HG03159 (cell line): ENCODE results near the gene KRTAP3-3.
"Not testable (repeated sequence)": the region's sequence is repeated elsewhere in the genome, so short reads cannot be mapped to it uniquely, and the experiment has no call there.

Experiments used
- ATAC-seq: cut with Tn5 transposase; IDR thresholded peaks from one replicate; pipeline ENCODE4 v1.9.1; 2021; ENCODE audit warnings: mild to moderate bottlenecking, moderate library complexity; ENCODE audit not compliant: unreplicated experiment

KRTAP3-3 gene

DNA sequence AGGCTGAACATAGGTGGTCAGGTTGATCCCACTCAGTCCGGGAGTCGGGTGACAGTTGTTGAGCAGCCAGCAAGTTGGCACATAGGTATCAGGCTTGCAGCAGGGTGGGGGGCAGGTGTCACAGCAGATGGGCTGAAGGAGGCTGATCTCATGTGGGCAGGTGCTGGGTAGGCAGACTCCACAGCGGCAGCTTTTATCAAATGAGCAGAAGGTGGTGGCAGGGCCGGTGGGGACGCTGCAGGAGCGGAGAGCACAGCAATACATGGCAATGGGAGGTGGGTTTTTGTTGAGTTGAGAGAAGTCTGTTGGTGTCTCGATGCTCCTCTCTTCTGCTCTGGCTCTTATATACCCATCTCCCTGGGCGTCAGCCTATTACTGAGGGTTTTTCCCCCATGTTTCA, 14.8 kb upstream of the KRTAP3-3 start, which contains the start of gene KRTAP3-1:
KRTAP3-1 (minus strand) TSS at position 318 of the 400 bp plus-strand sequence; CDS start at position 264, 54 bp downstream.
- ATAC-seq, result no peak

DNA sequence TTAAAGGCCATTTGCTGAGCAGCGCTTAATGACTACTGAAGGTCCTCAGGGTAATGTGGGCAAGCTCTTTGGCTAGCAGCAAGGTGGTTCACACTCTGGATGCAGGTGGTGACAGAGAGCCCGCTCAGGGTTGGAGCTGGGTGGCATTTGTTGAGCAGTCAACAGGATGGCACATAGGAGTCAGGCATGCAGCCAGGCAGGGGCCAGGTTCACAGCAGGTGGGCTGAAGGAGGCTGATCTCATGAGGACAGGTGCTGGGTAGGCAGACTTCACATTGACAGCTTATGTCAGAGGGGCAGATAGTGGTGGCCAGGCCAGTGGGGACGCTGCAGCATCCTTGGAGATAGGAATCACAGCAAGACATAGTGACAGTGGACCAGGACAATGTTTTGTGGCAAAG, 10.4 kb upstream of the KRTAP3-3 start:
- ATAC-seq, result no peak

- ATAC-seq, result no peak
Observed at GRCh38 chr17:41003926-41004325, 10.0 kb upstream of the KRTAP3-3 start.

GRCh38 chr17:41002814-41003213, 8.8 kb upstream of the KRTAP3-3 start:
- no peak for ATAC-seq

DNA sequence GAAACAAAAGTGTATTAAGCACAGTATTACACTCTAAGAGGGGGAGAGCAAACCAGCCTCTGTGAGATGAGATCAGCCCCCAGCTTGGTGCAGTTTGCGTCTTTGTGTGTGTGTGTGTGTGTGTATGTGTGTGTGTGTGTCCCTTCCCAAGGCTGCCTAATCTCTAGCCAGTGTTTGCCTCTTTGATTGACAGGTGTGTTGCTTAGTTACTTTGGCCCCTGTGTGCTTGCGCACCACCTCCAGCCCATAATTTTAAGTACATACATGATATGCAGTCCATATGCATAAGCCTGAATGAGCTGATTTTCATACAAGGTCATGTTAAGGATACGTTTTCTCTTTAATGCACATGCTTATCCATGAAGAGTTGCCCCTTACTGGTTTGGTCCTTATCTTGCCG, 7.8 kb upstream of the KRTAP3-3 start:
- no peak for ATAC-seq

DNA sequence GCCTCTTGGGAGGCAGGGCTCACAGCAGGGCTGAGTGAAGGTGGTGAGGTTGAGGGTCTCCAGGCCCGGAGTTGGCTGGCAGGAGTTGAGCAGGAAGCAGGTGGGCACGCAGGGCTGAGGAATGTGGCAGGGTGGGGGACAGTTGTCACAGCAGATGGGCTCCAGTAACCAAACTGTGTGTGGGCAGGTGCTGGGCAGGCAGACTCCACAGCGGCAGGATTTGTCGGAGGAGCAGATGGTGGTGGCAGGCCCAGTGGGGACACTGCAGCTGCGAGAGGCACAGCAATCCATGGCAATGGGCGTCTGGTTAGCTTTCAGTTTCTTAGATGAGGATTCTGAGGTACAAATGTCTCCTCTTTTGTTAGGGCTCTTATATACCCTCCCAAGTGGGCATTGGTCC, 5.6 kb upstream of the KRTAP3-3 start, which contains the start of gene KRTAP3-2:
KRTAP3-2 (minus strand) TSS at position 344 of the 400 bp plus-strand sequence; CDS start at position 291, 53 bp downstream.
- not testable (repeated sequence) for ATAC-seq

- ATAC-seq, result no peak
Observed at GRCh38 chr17:40997361-40997760, 3.4 kb upstream of the KRTAP3-3 start.

GRCh38 chr17:40996829-40997228, 2.9 kb upstream of the KRTAP3-3 start:
- no peak for ATAC-seq

- ATAC-seq, result no peak
Observed at GRCh38 chr17:40995116-40995515, 1.2 kb upstream of the KRTAP3-3 start.

GRCh38 chr17:40993084-40993483, 880 bp downstream of the KRTAP3-3 start:
- no peak for ATAC-seq

DNA sequence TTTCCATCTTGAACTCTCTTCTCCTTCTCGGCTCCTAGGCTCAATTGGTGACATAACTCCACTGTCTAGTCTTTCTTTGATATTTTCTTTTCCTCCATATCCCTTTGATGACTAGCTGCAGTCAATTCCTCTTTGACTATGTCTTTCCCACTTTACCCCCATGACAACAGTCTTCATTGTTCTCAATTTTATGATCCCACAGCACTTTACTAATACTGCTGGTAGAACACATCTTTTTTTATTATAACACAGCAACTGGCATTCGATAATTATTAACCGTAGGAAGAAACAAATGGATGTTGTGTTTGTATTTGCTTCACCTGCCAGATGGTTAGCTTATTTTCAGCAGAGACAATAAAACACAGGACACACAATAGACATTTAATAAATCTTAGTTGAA, 1.3 kb downstream of the KRTAP3-3 start:
- no peak for ATAC-seq

- no peak for ATAC-seq
Observed at GRCh38 chr17:40986920-40987319, 7.0 kb downstream of the KRTAP3-3 start.

DNA sequence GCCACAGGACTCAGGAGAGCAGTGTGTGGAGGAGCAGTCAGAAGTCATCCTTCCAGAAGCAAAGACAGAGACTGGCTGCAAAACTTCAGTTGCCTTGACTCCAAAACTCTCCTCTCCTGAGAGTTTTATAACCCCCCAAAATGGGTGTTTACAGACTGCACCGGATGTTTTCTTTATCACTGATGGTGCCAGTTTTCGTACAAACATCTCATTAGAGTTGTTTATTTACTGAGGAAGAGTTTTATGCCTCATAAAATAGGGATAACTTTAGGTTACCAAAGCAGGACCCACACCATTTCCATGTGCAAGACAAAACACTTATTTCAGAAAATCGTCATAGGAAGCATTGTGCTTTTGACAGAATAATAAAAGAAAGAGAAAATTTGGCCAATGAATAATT, 9.7 kb downstream of the KRTAP3-3 start, which contains the start of gene KRT40:
KRT40 (minus strand) TSS at position 101 of the 400 bp plus-strand sequence; CDS start at position 48, 53 bp downstream.
- no peak for ATAC-seq

DNA sequence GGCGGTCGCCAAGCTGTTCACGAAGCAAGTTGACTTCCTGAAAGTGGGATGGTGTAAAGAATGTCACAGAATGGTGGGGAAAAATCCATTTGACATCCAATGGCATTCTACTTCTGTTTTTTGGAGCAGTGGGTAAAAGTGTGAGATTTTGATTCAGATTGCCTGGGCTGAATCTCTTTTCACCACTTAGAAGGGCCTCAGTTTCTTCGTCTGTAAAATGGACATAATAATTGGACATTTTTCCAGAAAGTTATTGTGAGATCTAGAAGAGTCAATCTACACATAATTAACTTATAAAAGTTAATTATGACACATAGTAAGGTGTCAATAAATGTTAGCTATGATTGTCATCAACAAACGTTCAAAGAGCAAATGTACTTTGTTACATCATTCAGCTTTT, 12.8 kb downstream of the KRTAP3-3 start:
- ATAC-seq, result no peak

GRCh38 chr17:40980596-40980995, 13.4 kb downstream of the KRTAP3-3 start:
- no peak for ATAC-seq

DNA sequence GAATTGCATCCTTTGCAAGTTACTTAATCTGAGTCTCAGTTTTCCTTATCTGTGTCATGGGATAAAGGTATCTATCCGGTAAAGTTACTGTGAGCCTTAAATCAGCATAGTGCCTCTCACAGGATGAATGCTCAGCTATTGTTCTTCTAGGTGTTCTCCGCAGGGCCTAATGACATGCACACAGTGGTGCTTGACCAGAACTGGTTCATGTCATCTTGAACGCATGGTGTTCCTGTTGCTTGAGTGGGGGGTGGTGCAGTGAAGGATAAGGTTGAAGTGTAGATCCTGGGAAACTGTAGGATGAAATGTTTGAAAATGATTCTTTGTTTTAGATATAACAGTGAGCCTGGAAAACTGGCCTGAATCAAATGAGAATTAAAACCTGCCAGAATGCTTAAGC, 13.8 kb downstream of the KRTAP3-3 start:
- no peak for ATAC-seq

DNA sequence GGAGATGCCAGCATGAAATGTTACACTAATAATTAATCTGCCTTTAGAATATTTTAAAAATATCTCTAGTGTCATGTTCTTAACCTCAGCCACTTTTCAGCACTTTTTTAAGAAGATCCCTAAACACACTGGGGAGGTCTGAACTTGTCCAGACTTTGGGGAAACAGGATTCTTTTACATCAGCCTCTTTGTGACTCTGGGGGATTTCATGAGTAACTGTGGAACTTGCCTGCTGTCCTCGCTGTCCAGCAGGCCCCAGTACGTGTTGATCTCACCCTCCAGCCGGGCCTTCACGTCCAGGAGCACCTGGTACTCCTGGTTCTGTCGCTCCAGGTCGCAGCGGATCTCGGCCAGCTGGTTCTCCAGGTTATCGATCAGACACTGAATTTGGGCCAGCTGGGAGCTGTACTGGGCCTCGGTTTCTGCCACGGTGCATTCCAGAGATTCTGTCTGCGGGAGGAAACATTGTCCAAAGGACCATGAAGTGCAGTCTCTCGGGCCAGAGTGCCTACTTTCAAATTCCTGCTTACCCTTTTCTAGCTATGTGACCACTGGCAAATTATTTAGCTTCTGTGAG, 15.3 kb downstream of the KRTAP3-3 start:
- ATAC-seq, result no peak

DNA sequence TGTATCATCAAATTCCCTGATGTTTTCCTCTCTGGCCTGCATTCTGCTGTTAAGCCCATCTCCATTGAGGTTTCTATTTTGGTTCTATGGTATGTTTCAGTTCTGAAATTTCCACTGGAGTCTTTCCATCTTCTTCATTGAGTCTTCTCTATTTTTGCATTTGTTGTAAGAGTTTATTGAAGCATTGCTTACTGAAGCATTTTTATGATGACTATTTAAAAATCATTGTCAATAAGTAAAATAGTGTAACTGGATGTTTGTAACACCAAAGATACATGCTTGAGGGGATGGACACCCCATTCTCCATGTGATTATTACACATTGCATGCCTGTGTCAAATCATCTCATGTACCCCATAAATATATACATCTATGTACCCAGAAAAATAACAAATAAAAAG, 18.4 kb downstream of the KRTAP3-3 start:
- ATAC-seq, result no peak

- no peak for ATAC-seq
Observed at GRCh38 chr17:40974366-40974765, 19.6 kb downstream of the KRTAP3-3 start.

- no peak for ATAC-seq
Observed at GRCh38 chr17:40967582-40967981, 26.4 kb downstream of the KRTAP3-3 start.

DNA sequence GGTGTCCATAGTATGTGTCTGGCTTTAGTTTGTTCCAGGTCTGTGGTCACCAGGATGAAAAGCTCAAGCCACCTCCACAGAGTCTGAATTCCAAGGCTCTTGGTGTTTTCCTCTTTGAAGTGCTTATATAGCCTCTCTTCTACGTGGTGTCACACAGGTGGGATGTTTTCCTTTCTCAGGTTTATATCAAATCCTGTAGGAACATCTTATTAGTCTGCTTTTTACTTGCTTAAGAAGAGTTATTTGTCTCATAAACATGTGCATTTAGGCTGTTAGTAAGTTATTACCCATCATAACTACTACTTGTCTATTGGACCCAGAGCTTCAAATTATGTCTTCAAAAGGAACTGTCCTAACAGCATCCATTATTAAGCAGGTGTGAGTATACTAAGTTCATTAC, 27.1 kb downstream of the KRTAP3-3 start, which contains the start of gene KRT39:
KRT39 (minus strand) TSS at position 101 of the 400 bp plus-strand sequence; CDS start at position 9, 92 bp downstream.
- ATAC-seq, result no peak

DNA sequence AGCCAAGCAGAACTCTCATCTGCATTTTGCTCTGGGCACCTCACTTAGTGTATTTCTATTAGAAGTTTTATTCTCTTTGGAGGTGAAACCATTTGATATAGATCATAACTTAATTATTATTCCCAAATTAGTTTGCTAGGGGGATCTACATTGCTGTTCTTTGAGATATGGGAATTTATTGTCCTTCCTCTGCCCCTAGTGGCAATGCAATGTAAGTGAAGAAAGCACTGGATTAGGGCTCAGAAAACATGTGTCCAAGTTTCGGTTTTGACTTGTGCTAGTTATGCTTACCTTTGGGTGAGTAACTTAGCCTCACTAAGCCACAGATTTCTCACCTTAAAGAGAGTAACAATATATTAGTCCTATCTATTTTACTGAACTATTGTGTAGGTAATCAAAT, 30.1 kb downstream of the KRTAP3-3 start:
- no peak for ATAC-seq

DNA sequence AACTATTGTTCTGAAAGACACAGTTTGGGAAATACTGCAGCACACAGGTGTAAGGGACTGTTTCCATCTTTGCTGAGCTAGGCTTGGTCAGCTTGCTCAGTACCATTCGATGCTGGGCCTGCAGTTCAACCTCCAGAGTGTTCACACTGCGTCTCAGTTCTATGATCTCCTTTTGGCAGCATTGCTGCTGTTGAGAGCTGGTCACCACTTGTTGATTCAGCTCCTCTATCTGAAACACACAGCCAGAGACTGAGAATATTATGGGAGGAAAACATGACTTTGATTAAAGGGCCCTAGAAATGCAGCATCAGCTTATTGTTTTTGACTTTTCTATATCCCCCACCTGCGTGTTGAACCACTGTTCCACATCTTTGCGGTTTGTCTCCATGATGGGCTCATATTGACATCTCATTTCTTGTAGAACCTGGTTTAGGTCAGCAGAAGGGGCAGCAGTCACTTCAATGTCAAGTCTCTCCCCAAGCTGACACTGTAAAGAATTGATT, 31.9 kb downstream of the KRTAP3-3 start:
- ATAC-seq, result no peak
